Measurements from ENCODE around the gene DOC2A. TPM values are rescaled to one million over a fixed set of nuclear protein-coding genes. Genes with fewer than 3 reads are reported as not detected.

DOC2A gene
- total RNA-seq (under 1 TPM; 0.14 TPM), total RNA-seq (0 to 2.2 (median 0.11) reads per million in 172 experiments)
- polyA plus RNA-seq (2013, experiment 1 of 2) = 0.13 TPM
- polyA plus RNA-seq (2013, experiment 2 of 2) = 0.23 TPM

GRCh38 chr16:30010844-30011713, at the start of gene DOC2A:
DOC2A (minus strand) TSS chr16:30011027; CDS start chr16:30010222, 805 bp downstream.
- Histone ChIP-seq H3K27ac (ENCODE audit: low read depth in 1 of 2, low read length in 2 of 2) (no peak within 1 kb of the TSS), H3K9me3 (ENCODE audit: control insufficient read depth in 1 of 2, insufficient read depth in 1 of 2, low read length in 2 of 2) (peaks cover 0 to 17% of the 10 kb centered on the region in 2 experiments), H3K36me3 (ENCODE audit: insufficient read depth, low read length) (no peaks in the 10 kb centered on the region), H3K4me3 (ENCODE audit: low read length) (peak within 1 kb of the TSS; percentile 47), H3K4me1 (ENCODE audit: insufficient read depth, low read length) (peaks cover 19% of the 10 kb centered on the region), H3K27me3 (ENCODE audit: control insufficient read depth in 1 of 2, insufficient read depth in 2 of 2, low read length in 2 of 2) (peaks cover 19 to 20% of the 10 kb centered on the region in 2 experiments)
- Mint-ChIP-seq H3K36me3 (ENCODE audit: low read depth) (no peaks in the 10 kb centered on the region), H3K9me3 (no peaks in the 10 kb centered on the region), H3K4me1 (ENCODE audit: low read depth) (peaks cover 11% of the 10 kb centered on the region), H3K27me3 (peaks cover 22% of the 10 kb centered on the region), H3K27ac (no peak within 1 kb of the TSS), H3K4me3 (peak within 1 kb of the TSS; percentile 89)
- peak in 9 of 14 experiments; percentile 20 to 59 (median 34) for DNase-seq
- ATAC-seq (ENCODE audit: poor library complexity) = peak; percentile 85
- TF ChIP-seq, protein P1, sequence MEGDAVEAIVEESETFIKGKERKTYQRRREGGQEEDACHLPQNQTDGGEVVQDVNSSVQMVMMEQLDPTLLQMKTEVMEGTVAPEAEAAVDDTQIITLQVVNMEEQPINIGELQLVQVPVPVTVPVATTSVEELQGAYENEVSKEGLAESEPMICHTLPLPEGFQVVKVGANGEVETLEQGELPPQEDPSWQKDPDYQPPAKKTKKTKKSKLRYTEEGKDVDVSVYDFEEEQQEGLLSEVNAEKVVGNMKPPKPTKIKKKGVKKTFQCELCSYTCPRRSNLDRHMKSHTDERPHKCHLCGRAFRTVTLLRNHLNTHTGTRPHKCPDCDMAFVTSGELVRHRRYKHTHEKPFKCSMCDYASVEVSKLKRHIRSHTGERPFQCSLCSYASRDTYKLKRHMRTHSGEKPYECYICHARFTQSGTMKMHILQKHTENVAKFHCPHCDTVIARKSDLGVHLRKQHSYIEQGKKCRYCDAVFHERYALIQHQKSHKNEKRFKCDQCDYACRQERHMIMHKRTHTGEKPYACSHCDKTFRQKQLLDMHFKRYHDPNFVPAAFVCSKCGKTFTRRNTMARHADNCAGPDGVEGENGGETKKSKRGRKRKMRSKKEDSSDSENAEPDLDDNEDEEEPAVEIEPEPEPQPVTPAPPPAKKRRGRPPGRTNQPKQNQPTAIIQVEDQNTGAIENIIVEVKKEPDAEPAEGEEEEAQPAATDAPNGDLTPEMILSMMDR (IDR thresholded peaks at IDR 0.05) = no peak
- intact Hi-C loops (cut with DNase I, micrococcal nuclease) = no loop called here
- ChIA-PET POLR2A (interaction anchor here (0.7 kb wide), 1 partner anchor 14 kb away, joined by 3 read pairs; no protein-coding TSS in a partner anchor), CTCF (no interaction called here)

DNA sequence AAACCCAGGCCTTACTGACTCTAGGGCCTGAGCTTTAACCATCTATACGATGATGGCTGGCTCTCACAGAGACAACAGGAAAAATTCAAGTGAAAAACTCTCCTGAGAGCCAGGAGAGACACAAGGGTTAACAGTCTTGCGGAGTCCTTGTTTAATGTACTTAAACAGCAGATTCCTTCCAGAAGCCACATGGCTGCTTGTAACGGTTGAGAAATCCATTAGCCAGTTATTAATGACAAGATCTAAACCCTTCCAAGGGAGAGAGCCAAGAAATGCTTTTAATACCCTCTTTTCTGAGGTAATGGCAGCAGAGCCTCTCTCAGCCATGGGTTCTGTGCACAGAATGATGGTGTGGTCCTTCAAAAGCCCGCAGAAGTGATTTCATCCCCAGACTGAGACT, 49.5 kb upstream of the DOC2A start:
- H3K27me3 ChIP-seq (ENCODE audit: control insufficient read depth in 1 of 2, insufficient read depth in 2 of 2, low read length in 2 of 2) = no peaks in the 10 kb centered on the region
- Mint-ChIP-seq H3K27me3 (no peaks in the 10 kb centered on the region), H3K4me1 (ENCODE audit: low read depth) (peaks cover 14% of the 10 kb centered on the region), H3K27ac (peak overlapping the region; percentile 17), H3K9me3 (no peaks in the 10 kb centered on the region), H3K36me3 (ENCODE audit: low read depth) (peaks cover 13% of the 10 kb centered on the region), H3K4me3 (peak overlapping the region; percentile 56)
- no peaks in the 10 kb centered on the region for H3K9me3 ChIP-seq (ENCODE audit: control insufficient read depth in 1 of 2, insufficient read depth in 1 of 2, low read length in 2 of 2)
- no peak overlapping the region for H3K27ac ChIP-seq (ENCODE audit: low read depth in 1 of 2, low read length in 2 of 2)
- POLR2A ChIA-PET = no interaction called here
- ATAC-seq (ENCODE audit: poor library complexity) = no peak
- no peak for DNase-seq
- TF ChIP-seq, protein P1 (IDR thresholded peaks at IDR 0.05) = no peak
- CTCF ChIA-PET = no interaction called here
- no peaks in the 10 kb centered on the region for H3K36me3 ChIP-seq (ENCODE audit: insufficient read depth, low read length)
- H3K4me1 ChIP-seq (ENCODE audit: insufficient read depth, low read length) = peaks cover 20% of the 10 kb centered on the region
- no peak overlapping the region for H3K4me3 ChIP-seq (ENCODE audit: low read length)
- intact Hi-C loops (cut with DNase I, micrococcal nuclease) = loop anchor here (10.0 kb wide), 4 partner anchors 54 to 574 kb away; partner anchors contain the start of genes GDPD3 (in 1 of the 2) and ZNF771 (in 1 of the 2)

DNA sequence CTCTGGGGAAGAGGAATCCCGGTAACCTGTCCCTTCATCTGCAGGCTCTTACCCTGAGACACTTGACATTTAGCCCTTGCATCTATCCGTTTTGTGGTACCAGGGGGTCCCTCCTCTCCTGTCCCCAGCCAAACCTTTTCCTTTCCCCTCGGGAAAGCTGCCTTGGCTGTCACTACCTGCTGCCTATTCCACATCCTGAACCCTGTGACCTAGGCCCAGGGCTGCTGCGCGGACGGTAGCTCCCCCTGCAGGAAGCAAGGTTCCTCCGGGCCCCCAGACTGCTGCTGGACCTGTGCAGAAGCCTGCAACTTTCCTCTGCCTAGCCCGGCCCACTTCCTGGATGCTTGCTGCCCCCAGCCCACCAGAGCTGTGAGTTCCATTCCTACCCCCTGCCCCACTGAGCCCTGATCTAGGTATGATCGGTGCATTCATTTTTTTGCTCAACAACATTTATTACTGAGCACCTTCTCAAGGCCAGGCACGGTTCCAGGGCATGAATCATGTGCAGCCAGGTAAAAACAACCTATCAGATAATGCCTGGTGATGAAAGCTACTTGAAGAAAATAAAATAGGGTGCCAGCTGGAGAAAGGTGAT, 44.2 kb upstream of the DOC2A start:
- Histone ChIP-seq H3K27ac (ENCODE audit: low read depth in 1 of 2, low read length in 2 of 2) (no peak overlapping the region), H3K4me1 (ENCODE audit: insufficient read depth, low read length) (peaks cover 24% of the 10 kb centered on the region), H3K27me3 (ENCODE audit: control insufficient read depth in 1 of 2, insufficient read depth in 2 of 2, low read length in 2 of 2) (no peaks in the 10 kb centered on the region), H3K36me3 (ENCODE audit: insufficient read depth, low read length) (no peaks in the 10 kb centered on the region), H3K9me3 (ENCODE audit: control insufficient read depth in 1 of 2, insufficient read depth in 1 of 2, low read length in 2 of 2) (no peaks in the 10 kb centered on the region), H3K4me3 (ENCODE audit: low read length) (no peak overlapping the region)
- intact Hi-C loops (cut with DNase I, micrococcal nuclease) = loop anchor here in 1 of 2 experiments (1.0 to 5.0 kb wide), 2 partner anchors 9 to 58 kb away; partner anchors contain the start of genes HIRIP3 and INO80E
- DNase-seq = peak in 13 of 14 experiments; percentile 26 to 73 (median 46)
- H3K4me3 Mint-ChIP-seq = peak overlapping the region; percentile 75
- ChIA-PET POLR2A (interaction anchor here (1.0 to 2.6 kb wide), 2 partner anchors 11 to 131 kb away, joined by 3 to 27 read pairs; partner anchors contain the start of gene ALDOA), CTCF (interaction anchor here (0.6 to 1.8 kb wide), 8 partner anchors 11 to 645 kb away, joined by 3 to 10 read pairs (median 6); partner anchors contain the start of genes ALDOA, TBX6 and TLCD3B)
- no peaks in the 10 kb centered on the region for H3K9me3 Mint-ChIP-seq
- TF ChIP-seq, protein P1 (IDR thresholded peaks at IDR 0.05) = peak; percentile 55
- H3K4me1 Mint-ChIP-seq (ENCODE audit: low read depth) = peaks cover 22% of the 10 kb centered on the region
- no peaks in the 10 kb centered on the region for H3K36me3 Mint-ChIP-seq (ENCODE audit: low read depth)
- no peaks in the 10 kb centered on the region for H3K27me3 Mint-ChIP-seq
- peak; percentile 70 for ATAC-seq (ENCODE audit: poor library complexity)
- H3K27ac Mint-ChIP-seq = peak overlapping the region; percentile 42

Data from CD4-positive, alpha-beta T cell (primary cell).